Measurements from ENCODE around the gene EHMT2. TPM values are rescaled to one million over a fixed set of nuclear protein-coding genes. Genes with fewer than 3 reads are reported as not detected.

Gene EHMT2
- total and polyA plus RNA-seq, 4 donors, result 44.7 to 125 (median 88.3) TPM

DNA sequence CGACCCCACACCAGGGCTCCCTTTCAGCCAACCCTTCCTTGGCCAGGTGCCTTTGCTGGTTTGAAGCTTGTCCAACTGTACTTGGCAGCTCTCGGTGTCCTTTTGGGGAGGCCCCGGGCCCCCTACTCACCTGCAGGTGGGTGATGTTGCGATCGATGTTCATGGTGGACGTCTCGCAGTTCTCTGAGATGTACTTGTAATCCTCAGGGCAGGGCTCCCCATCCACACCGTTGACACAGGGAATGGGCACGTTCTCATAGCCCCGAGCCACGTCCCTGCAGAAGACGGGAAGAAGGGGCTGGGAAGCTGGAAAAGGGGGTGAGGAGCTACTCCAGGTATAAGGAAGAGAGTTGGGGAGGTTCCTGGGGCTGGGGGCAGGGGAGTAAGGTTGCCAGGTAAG is 13.8 kb downstream of the EHMT2 start:
- Histone ChIP-seq H3K4me3 (ENCODE audit: low read depth, low read length) (no peak overlapping the region), H3K36me3 (ENCODE audit: control insufficient read depth, insufficient read depth, low read length) (peaks cover 95% of the 10 kb centered on the region), H3K4me1 (ENCODE audit: control insufficient read depth, insufficient read depth, low read length) (no peaks in the 10 kb centered on the region), H3K27ac (ENCODE audit: low read depth, low read length) (no peak overlapping the region), H3K27me3 (ENCODE audit: control insufficient read depth, insufficient read depth, low read length) (no peaks in the 10 kb centered on the region), H3K9me3 (ENCODE audit: control insufficient read depth, insufficient read depth, low read length) (no peaks in the 10 kb centered on the region)
- WGBS (ENCODE audit: insufficient coverage), result 95% methylated on average over 12 of the region's 12 CpGs
- no peak for DNase-seq (ENCODE audit: low read depth in 4 of 6, low spot score in 6 of 6)

DNA sequence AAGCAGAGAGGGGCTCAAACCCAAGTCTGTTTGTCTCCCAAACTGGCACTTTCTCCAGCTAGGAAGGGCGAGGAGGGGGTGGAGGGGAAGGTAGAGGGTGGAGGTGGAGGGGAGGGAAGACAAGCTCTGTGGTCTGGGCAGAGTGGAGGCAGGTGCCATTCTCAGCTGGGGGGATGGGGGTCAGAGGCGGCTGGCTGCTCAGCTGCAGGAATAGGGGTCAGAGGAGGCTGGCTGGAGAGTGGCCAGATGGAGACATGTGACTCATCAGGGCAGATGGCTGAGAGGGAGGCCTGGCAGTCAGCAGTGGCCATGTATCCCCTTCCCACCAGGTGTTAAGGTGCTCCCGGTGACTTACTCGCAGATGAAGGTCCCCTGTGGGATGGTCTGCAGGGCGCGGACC is 15.2 kb downstream of the EHMT2 start:
- WGBS (ENCODE audit: insufficient coverage), result 74% methylated on average over 6 of the region's 6 CpGs
- Histone ChIP-seq H3K27ac (ENCODE audit: low read depth, low read length) (no peak overlapping the region), H3K27me3 (ENCODE audit: control insufficient read depth, insufficient read depth, low read length) (no peaks in the 10 kb centered on the region), H3K9me3 (ENCODE audit: control insufficient read depth, insufficient read depth, low read length) (no peaks in the 10 kb centered on the region), H3K4me3 (ENCODE audit: low read depth, low read length) (no peak overlapping the region), H3K4me1 (ENCODE audit: control insufficient read depth, insufficient read depth, low read length) (no peaks in the 10 kb centered on the region), H3K36me3 (ENCODE audit: control insufficient read depth, insufficient read depth, low read length) (peaks cover 84% of the 10 kb centered on the region)
- no peak for DNase-seq (ENCODE audit: low read depth in 4 of 6, low spot score in 6 of 6)

DNA sequence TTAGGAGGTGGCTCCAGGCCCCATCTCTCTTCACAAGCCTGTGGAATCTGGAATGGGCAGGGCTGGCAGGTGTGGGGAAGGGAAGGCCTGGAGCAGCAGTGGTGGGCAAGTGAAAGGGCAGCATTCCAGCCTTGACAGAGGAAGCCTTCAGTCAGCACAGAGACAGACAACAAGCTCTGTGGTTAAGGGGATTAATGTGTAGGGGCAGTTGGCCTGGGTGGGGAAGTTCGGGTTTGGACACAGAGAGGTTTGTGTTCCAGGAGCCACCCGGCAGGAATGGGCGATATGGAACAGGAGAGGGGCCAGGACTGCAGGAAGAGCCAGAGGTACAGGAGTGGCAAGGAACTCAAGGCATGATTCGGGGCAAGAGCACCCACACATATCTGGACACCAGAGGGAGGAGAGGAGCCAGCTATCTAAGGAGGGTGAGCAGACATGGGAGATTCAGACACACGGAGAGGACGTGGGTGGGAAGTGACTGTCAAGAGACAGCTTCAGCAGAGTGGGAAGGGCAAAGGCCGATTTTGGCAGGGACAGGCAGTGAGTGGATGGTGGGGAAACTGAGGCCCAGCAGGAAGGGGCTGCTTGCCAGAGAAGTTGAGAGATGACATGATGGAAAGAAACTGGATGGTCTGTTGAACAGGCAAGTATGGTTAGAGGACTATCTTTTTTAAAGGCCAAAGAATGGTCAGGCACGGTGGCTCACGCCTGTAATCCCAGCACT is 16.2 kb downstream of the EHMT2 start:
- WGBS (ENCODE audit: insufficient coverage), result 90% methylated on average over 7 of the region's 9 CpGs

DNA sequence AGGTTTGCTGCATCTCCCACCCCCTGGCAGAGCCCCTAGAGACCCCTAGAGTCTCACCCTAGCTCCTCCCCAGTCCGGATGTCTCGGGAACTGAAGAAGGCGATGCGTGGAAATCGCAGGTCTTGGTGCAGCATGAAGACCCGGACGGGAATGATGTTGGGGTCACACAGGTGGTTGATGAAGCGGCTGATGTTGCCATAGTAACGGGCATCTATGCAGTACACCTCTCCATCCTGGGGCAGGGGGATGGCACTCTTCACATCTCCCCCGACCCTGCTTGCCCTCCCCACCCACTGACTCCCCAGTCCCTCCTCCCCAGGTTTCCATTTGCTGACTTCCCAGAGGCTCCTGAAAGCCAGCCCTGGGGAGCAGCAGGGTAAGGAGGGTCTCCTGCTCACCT is 16.9 kb downstream of the EHMT2 start:
- Histone ChIP-seq H3K36me3 (ENCODE audit: control insufficient read depth, insufficient read depth, low read length) (peaks cover 67% of the 10 kb centered on the region), H3K9me3 (ENCODE audit: control insufficient read depth, insufficient read depth, low read length) (no peaks in the 10 kb centered on the region), H3K27ac (ENCODE audit: low read depth, low read length) (no peak overlapping the region), H3K4me1 (ENCODE audit: control insufficient read depth, insufficient read depth, low read length) (no peaks in the 10 kb centered on the region), H3K4me3 (ENCODE audit: low read depth, low read length) (no peak overlapping the region), H3K27me3 (ENCODE audit: control insufficient read depth, insufficient read depth, low read length) (no peaks in the 10 kb centered on the region)
- WGBS (ENCODE audit: insufficient coverage), result 100% methylated on average over 1 of the region's 10 CpGs
- DNase-seq (ENCODE audit: low read depth in 4 of 6, low spot score in 6 of 6), result no peak

More for the DNA sequence above, 16.2 kb downstream of the EHMT2 start:
- no peaks in the 10 kb centered on the region for H3K4me1 ChIP-seq (ENCODE audit: control insufficient read depth, insufficient read depth, low read length)
- no peak overlapping the region for H3K27ac ChIP-seq (ENCODE audit: low read depth, low read length)
- no peaks in the 10 kb centered on the region for H3K27me3 ChIP-seq (ENCODE audit: control insufficient read depth, insufficient read depth, low read length)
- H3K4me3 ChIP-seq (ENCODE audit: low read depth, low read length), result no peak overlapping the region
- DNase-seq (ENCODE audit: low read depth in 4 of 6, low spot score in 6 of 6), result no peak
- H3K9me3 ChIP-seq (ENCODE audit: control insufficient read depth, insufficient read depth, low read length), result no peaks in the 10 kb centered on the region
- H3K36me3 ChIP-seq (ENCODE audit: control insufficient read depth, insufficient read depth, low read length), result peaks cover 73% of the 10 kb centered on the region

DNA sequence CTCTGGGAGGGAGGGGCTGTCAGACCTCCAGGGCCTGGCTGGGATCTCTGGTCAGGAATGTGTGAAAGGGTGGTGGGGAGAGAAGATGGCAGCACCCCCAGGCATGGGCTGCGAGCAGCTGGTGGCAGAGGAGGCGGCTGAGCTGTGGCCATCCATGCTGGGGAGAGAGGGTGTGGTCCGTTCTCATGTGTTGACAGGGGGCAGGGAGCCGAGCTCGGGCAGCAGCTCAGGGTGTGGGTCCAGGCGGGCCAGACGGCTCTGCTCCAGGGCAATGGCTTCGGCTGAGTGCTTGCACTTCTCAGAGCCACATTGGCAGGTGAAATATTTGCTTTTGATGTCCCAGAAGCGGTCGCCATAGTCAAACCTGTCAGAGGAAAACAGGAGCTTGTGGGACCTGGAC is 17.6 kb downstream of the EHMT2 start:
- 83% methylated on average over 10 of the region's 10 CpGs for WGBS (ENCODE audit: insufficient coverage)
- H3K4me1 ChIP-seq (ENCODE audit: control insufficient read depth, insufficient read depth, low read length), result no peaks in the 10 kb centered on the region
- H3K9me3 ChIP-seq (ENCODE audit: control insufficient read depth, insufficient read depth, low read length), result no peaks in the 10 kb centered on the region
- peaks cover 60% of the 10 kb centered on the region for H3K36me3 ChIP-seq (ENCODE audit: control insufficient read depth, insufficient read depth, low read length)
- H3K27me3 ChIP-seq (ENCODE audit: control insufficient read depth, insufficient read depth, low read length), result no peaks in the 10 kb centered on the region
- DNase-seq (ENCODE audit: low read depth in 4 of 6, low spot score in 6 of 6), result no peak
- H3K4me3 ChIP-seq (ENCODE audit: low read depth, low read length), result no peak overlapping the region
- H3K27ac ChIP-seq (ENCODE audit: low read depth, low read length), result no peak overlapping the region

DNA sequence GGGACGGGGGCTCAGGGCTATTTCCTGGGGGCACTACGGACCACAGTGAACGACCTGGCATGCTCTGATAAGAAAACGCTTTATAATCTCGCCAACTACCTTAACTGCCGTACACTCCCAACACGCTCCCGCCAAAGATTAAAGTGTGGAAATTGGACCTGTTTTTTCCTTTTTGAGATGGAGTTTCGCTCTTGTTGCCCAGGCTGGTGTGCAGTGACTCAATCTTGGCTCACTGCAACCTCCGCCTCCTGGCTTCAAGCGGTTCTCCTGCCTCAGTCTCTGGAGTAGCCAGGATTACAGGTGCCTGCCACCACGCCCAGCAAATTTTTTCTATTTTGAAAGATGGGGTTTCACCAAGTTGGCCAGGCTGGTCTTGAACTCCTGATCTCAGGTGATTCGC is 18.4 kb downstream of the EHMT2 start:
- Histone ChIP-seq H3K4me1 (ENCODE audit: control insufficient read depth, insufficient read depth, low read length) (no peaks in the 10 kb centered on the region), H3K36me3 (ENCODE audit: control insufficient read depth, insufficient read depth, low read length) (peaks cover 52% of the 10 kb centered on the region), H3K4me3 (ENCODE audit: low read depth, low read length) (no peak overlapping the region), H3K9me3 (ENCODE audit: control insufficient read depth, insufficient read depth, low read length) (no peaks in the 10 kb centered on the region), H3K27ac (ENCODE audit: low read depth, low read length) (no peak overlapping the region), H3K27me3 (ENCODE audit: control insufficient read depth, insufficient read depth, low read length) (no peaks in the 10 kb centered on the region)
- no peak for DNase-seq (ENCODE audit: low read depth in 4 of 6, low spot score in 6 of 6)
- 70% methylated on average over 10 of the region's 13 CpGs for WGBS (ENCODE audit: insufficient coverage)

DNA sequence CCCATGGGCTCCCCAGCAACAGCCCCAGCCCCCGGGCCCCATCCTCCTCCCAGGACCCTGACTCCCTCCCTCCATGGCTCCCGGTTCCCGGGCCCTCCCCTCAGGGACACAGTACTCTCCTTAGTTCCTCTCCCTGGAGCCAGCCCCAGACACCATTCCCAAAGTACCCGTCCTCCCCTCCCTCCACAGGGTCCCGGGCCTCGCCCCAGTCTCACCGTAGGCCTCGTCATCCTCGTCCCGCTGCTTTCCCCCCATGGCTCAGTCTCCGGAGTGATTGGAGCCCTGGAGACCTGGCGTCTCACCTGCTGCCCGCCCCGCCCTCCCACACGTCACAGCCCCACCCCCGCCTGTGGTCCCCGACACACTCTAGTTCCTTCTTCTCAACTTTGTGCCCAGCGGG is 18.8 kb downstream of the EHMT2 start, which contains the start of gene SLC44A4:
SLC44A4 (minus strand) TSS at position 272 of the 400 bp plus-strand sequence; CDS start at position 255, 17 bp downstream.
- Histone ChIP-seq H3K4me1 (ENCODE audit: control insufficient read depth, insufficient read depth, low read length) (no peaks in the 10 kb centered on the region), H3K4me3 (ENCODE audit: low read depth, low read length) (no peak within 1 kb of the TSS), H3K27ac (ENCODE audit: low read depth, low read length) (no peak within 1 kb of the TSS), H3K27me3 (ENCODE audit: control insufficient read depth, insufficient read depth, low read length) (no peaks in the 10 kb centered on the region), H3K9me3 (ENCODE audit: control insufficient read depth, insufficient read depth, low read length) (no peaks in the 10 kb centered on the region), H3K36me3 (ENCODE audit: control insufficient read depth, insufficient read depth, low read length) (peaks cover 49% of the 10 kb centered on the region)
- WGBS (ENCODE audit: insufficient coverage), result 24% methylated on average over 12 of the region's 18 CpGs
- no peak for DNase-seq (ENCODE audit: low read depth in 4 of 6, low spot score in 6 of 6)

DNA sequence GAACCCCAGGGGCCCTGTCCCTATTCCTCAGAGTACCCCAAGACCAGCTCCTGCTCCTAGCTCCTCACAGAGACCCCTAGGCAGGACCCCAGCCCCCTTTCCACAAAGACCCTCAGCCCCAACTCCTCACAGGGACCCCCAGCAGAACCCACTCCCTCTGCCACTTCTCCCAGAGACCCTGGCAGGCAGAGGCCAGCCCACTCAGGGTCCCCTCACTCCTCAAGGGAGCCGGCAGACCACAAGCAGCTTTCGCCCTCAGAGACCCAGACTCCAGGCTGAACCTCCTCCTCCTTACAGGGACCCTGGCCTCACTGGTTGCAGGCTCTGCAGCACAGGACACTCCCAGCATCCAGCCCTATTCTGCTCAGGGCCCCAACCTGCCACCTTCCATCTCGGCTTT is 19.3 kb downstream of the EHMT2 start:
- no peak overlapping the region for H3K27ac ChIP-seq (ENCODE audit: low read depth, low read length)
- H3K4me1 ChIP-seq (ENCODE audit: control insufficient read depth, insufficient read depth, low read length), result no peaks in the 10 kb centered on the region
- H3K9me3 ChIP-seq (ENCODE audit: control insufficient read depth, insufficient read depth, low read length), result no peaks in the 10 kb centered on the region
- H3K4me3 ChIP-seq (ENCODE audit: low read depth, low read length), result no peak overlapping the region
- 61% methylated on average over 3 of the region's 3 CpGs for WGBS (ENCODE audit: insufficient coverage)
- peaks cover 44% of the 10 kb centered on the region for H3K36me3 ChIP-seq (ENCODE audit: control insufficient read depth, insufficient read depth, low read length)
- no peak for DNase-seq (ENCODE audit: low read depth in 4 of 6, low spot score in 6 of 6)
- no peaks in the 10 kb centered on the region for H3K27me3 ChIP-seq (ENCODE audit: control insufficient read depth, insufficient read depth, low read length)

DNA sequence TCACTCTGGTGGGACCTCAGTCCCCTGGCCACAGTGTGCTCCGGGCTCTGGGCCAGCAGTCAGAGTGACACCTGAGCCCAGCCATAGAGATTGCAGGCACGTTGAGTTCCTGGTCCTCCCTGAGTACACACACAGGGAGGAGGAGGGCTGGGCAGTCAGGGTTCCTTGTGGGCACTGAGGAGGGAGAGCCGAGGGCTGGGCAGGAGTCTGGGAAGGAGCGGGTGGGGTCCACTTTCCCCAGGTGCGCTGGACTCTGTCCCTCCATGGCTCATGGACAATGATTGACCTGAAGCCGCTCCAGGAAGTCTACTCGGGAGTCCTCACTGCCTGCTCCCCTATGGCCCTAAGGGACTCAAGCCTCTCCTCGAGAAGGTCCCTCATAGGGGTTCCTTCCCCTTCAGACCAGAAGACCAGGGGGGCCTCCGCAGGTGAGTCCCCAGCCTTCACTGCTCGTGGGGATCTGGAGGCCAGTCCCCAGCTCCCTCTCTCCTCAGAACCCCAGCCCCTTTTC is 19.8 kb downstream of the EHMT2 start:
- H3K9me3 ChIP-seq (ENCODE audit: control insufficient read depth, insufficient read depth, low read length), result no peaks in the 10 kb centered on the region
- H3K36me3 ChIP-seq (ENCODE audit: control insufficient read depth, insufficient read depth, low read length), result peaks cover 39% of the 10 kb centered on the region
- no peaks in the 10 kb centered on the region for H3K27me3 ChIP-seq (ENCODE audit: control insufficient read depth, insufficient read depth, low read length)
- no peaks in the 10 kb centered on the region for H3K4me1 ChIP-seq (ENCODE audit: control insufficient read depth, insufficient read depth, low read length)
- H3K4me3 ChIP-seq (ENCODE audit: low read depth, low read length), result no peak overlapping the region
- WGBS (ENCODE audit: insufficient coverage), result 74% methylated on average over 9 of the region's 10 CpGs
- H3K27ac ChIP-seq (ENCODE audit: low read depth, low read length), result no peak overlapping the region
- no peak for DNase-seq (ENCODE audit: low read depth in 4 of 6, low spot score in 6 of 6)

DNA sequence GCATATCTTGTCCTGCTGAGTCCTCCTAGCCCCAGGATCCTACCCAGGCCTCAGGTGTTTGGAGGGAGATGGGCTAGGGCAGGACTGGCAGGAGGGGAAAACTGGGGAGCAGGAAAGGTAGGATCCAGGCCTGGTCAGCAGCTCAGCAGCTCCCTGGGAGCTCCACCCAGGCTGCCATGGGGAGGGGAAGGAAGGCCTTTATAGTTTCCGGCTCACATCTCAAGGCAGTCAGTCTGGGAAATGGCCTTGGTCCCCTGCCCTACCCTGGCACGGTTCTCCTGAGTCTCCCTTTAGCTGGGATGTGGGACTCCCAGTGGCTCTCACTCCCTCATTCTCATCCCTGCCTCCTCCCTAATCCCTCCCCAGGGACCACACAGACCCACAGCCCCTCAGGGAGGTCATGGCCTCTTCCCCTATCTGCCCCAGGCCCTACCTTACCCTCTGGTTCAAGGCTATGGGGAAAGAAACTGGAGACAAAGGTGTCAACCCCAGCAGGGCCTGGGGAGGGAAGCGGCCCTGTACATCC is 20.3 kb downstream of the EHMT2 start:
- no peak overlapping the region for H3K27ac ChIP-seq (ENCODE audit: low read depth, low read length)
- no peaks in the 10 kb centered on the region for H3K9me3 ChIP-seq (ENCODE audit: control insufficient read depth, insufficient read depth, low read length)
- DNase-seq (ENCODE audit: low read depth in 4 of 6, low spot score in 6 of 6), result no peak
- H3K27me3 ChIP-seq (ENCODE audit: control insufficient read depth, insufficient read depth, low read length), result no peaks in the 10 kb centered on the region
- no peaks in the 10 kb centered on the region for H3K4me1 ChIP-seq (ENCODE audit: control insufficient read depth, insufficient read depth, low read length)
- no peak overlapping the region for H3K4me3 ChIP-seq (ENCODE audit: low read depth, low read length)
- H3K36me3 ChIP-seq (ENCODE audit: control insufficient read depth, insufficient read depth, low read length), result peaks cover 33% of the 10 kb centered on the region
- 54% methylated on average over 3 of the region's 3 CpGs for WGBS (ENCODE audit: insufficient coverage)
